ENCODE results near the gene LAIR2.

LAIR2 gene

GRCh38 chr19:54534156-54534555 lies 31.5 kb downstream of the LAIR2 start:
- DNase-seq (ENCODE audit: low read depth): no peak
- no peak overlapping the region for H3K4me3 ChIP-seq (ENCODE audit: low read length)
- no peak for TF ChIP-seq CTCF (conservative IDR thresholded peaks at IDR 0.05; ENCODE audit: low read depth, low read length)

- TF ChIP-seq CTCF (conservative IDR thresholded peaks at IDR 0.05; ENCODE audit: low read depth, low read length): no peak
- DNase-seq (ENCODE audit: low read depth): no peak
- no peak overlapping the region for H3K4me3 ChIP-seq (ENCODE audit: low read length)
Measured at GRCh38 chr19:54535601-54536000, 33.0 kb downstream of the LAIR2 start.

- no peak for DNase-seq (ENCODE audit: low read depth)
- no peak for TF ChIP-seq CTCF (conservative IDR thresholded peaks at IDR 0.05; ENCODE audit: low read depth, low read length)
Measured at GRCh38 chr19:54536956-54537355, 34.3 kb downstream of the LAIR2 start.

GRCh38 chr19:54541712-54542111 lies 39.1 kb downstream of the LAIR2 start:
- no peak for DNase-seq (ENCODE audit: low read depth)
- TF ChIP-seq CTCF (conservative IDR thresholded peaks at IDR 0.05; ENCODE audit: low read depth, low read length): no peak

More at GRCh38 chr19:54536956-54537355, 34.3 kb downstream of the LAIR2 start:
- H3K4me3 ChIP-seq (ENCODE audit: low read length): no peak overlapping the region

GRCh38 chr19:54548806-54549205 lies 46.2 kb downstream of the LAIR2 start:
- no peak for DNase-seq (ENCODE audit: low read depth)
- H3K4me3 ChIP-seq (ENCODE audit: low read length): no peak overlapping the region
- no peak for TF ChIP-seq CTCF (conservative IDR thresholded peaks at IDR 0.05; ENCODE audit: low read depth, low read length)

More at GRCh38 chr19:54541712-54542111, 39.1 kb downstream of the LAIR2 start:
- no peak overlapping the region for H3K4me3 ChIP-seq (ENCODE audit: low read length)

GRCh38 chr19:54549224-54549623 lies 46.6 kb downstream of the LAIR2 start:
- TF ChIP-seq CTCF (conservative IDR thresholded peaks at IDR 0.05; ENCODE audit: low read depth, low read length): no peak

GRCh38 chr19:54551293-54551692 lies 48.7 kb downstream of the LAIR2 start:
- TF ChIP-seq CTCF (conservative IDR thresholded peaks at IDR 0.05; ENCODE audit: low read depth, low read length): no peak
- DNase-seq (ENCODE audit: low read depth): no peak
- no peak overlapping the region for H3K4me3 ChIP-seq (ENCODE audit: low read length)

More at GRCh38 chr19:54549224-54549623, 46.6 kb downstream of the LAIR2 start:
- DNase-seq (ENCODE audit: low read depth): no peak
- no peak overlapping the region for H3K4me3 ChIP-seq (ENCODE audit: low read length)
